ENCODE measurements around the gene ALPL.

DNA sequence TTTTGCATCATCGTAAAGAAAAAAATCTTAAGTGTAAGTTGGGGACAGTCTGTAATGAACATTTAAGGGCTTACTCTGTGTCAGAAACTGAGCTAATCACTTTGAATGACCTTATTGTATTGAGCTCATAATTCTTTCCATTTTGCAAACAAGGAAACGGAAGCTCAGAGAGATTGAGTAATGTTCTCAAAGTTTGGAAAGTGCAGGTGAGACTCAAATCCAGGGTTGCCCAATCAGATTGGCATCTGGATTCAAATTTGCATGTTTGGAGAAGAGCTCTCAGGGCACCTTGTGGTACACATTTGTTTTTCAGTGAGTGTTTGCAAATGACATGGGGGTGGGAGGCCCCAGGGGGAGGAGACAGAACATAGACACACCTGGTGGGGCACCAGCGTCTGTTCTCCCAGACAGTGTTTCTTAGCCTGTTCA is 8.0 kb downstream of the ALPL start:
- TF ChIP-seq, protein P1, sequence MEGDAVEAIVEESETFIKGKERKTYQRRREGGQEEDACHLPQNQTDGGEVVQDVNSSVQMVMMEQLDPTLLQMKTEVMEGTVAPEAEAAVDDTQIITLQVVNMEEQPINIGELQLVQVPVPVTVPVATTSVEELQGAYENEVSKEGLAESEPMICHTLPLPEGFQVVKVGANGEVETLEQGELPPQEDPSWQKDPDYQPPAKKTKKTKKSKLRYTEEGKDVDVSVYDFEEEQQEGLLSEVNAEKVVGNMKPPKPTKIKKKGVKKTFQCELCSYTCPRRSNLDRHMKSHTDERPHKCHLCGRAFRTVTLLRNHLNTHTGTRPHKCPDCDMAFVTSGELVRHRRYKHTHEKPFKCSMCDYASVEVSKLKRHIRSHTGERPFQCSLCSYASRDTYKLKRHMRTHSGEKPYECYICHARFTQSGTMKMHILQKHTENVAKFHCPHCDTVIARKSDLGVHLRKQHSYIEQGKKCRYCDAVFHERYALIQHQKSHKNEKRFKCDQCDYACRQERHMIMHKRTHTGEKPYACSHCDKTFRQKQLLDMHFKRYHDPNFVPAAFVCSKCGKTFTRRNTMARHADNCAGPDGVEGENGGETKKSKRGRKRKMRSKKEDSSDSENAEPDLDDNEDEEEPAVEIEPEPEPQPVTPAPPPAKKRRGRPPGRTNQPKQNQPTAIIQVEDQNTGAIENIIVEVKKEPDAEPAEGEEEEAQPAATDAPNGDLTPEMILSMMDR (conservative IDR thresholded peaks at IDR 0.05), result no peak
- TF ChIP-seq EZH2 (IDR thresholded peaks at IDR 0.05; ENCODE audit: low read depth), result no peak
